IMR-90 (cell line): Measurements from ENCODE around the gene OTOG. TPM values are rescaled to one million over a fixed set of nuclear protein-coding genes. Genes with fewer than 3 reads are reported as not detected.

Experiments
- ATAC-seq: fragments of 200-7000 bp; cut with Tn5 transposase; 2 replicates; pipeline ENCODE4 v1.9.1; 2020; ENCODE audit warnings: low read depth, mild to moderate bottlenecking, moderate library complexity
- BruUV-seq: library from RNA; stranded (reverse); fragments of 400-500 nt; replicated peaks from 2 replicates; lab custom pipeline; 2021; lab: Mats Ljungman, UMichigan
- CTCF ChIA-PET: fragments of 300-600 bp; formaldehyde crosslinking; extraction: SDS; loops from one replicate; lab custom pipeline; 2021; ENCODE audit warnings: antibody characterized with exemption; lab: Yijun Ruan, JAX
- POLR2A ChIA-PET: fragments of 300-600 bp; sonication (Branson Sonifier 250); formaldehyde crosslinking; loops from one replicate; lab custom pipeline; 2022; ENCODE audit warnings: antibody characterized with exemption; ENCODE audit not compliant: unreplicated experiment; lab: Charles Lee
- DNase-seq: peaks from one replicate; pipeline ENCODE4 v3.0.0; 2013
- H2AFZ ChIP-seq: replicated peaks from 2 replicates; pipeline ENCODE3; 2013; ENCODE audit warnings: low read length, mild to moderate bottlenecking; ENCODE audit not compliant: poor library complexity
- H2AK5ac ChIP-seq: 2 replicates; pipeline ENCODE4 v1.6.1; 2013; ENCODE audit warnings: low read depth, low read length, inconsistent platforms
- H2AK9ac ChIP-seq: replicated peaks from 2 replicates; pipeline ENCODE3; 2013; ENCODE audit warnings: mild to moderate bottlenecking, low read depth, low read length, moderate library complexity; ENCODE audit not compliant: poor library complexity
- H2BK120ac ChIP-seq: 2 replicates; pipeline ENCODE4 v1.6.1; 2013; ENCODE audit warnings: low read depth, low read length, inconsistent platforms
- H2BK15ac ChIP-seq: 3 replicates; pipeline ENCODE4 v1.6.1; 2013; ENCODE audit warnings: low read depth, low read length, inconsistent platforms
- H2BK20ac ChIP-seq: 2 replicates; pipeline ENCODE4 v1.6.1; 2013; ENCODE audit warnings: low read depth, mild to moderate bottlenecking, inconsistent platforms, low read length, moderate library complexity
- H2BK5ac ChIP-seq: 2 replicates; pipeline ENCODE4 v1.6.1; 2013; ENCODE audit warnings: mild to moderate bottlenecking, low read depth, low read length, inconsistent platforms; ENCODE audit not compliant: poor library complexity, severe bottlenecking
- H3K14ac ChIP-seq: replicated peaks from 2 replicates; pipeline ENCODE4 v1.6.1; 2013; ENCODE audit warnings: low read depth, low read length, inconsistent platforms
- H3K18ac ChIP-seq: 2 replicates; pipeline ENCODE4 v1.6.1; 2013; ENCODE audit warnings: low read depth, low read length, control low read depth
- H3K23ac ChIP-seq: 2 replicates; pipeline ENCODE4 v1.6.1; 2013; ENCODE audit warnings: low read depth, low read length, inconsistent platforms
- H3K27ac ChIP-seq: 2 replicates; pipeline ENCODE4 v1.5.1; 2013; ENCODE audit warnings: mild to moderate bottlenecking, control low read depth, low read length; ENCODE audit not compliant: insufficient read depth
- H3K27me3 ChIP-seq: 2 replicates; pipeline ENCODE4 v1.6.1; 2013; ENCODE audit warnings: low read length; ENCODE audit not compliant: control insufficient read depth, insufficient read depth
- H3K36me3 ChIP-seq: 2 replicates; pipeline ENCODE4 v1.6.1; 2013; ENCODE audit warnings: low read length, mixed read lengths; ENCODE audit not compliant: control insufficient read depth, insufficient read depth
- H3K4ac ChIP-seq: 2 replicates; pipeline ENCODE4 v1.6.1; 2013; ENCODE audit warnings: low read depth, low read length, inconsistent platforms
- H3K4me1 ChIP-seq: 2 replicates; pipeline ENCODE4 v1.6.1; 2013; ENCODE audit warnings: low read length, mixed read lengths; ENCODE audit not compliant: control insufficient read depth, insufficient read depth
- H3K4me2 ChIP-seq: 2 replicates; pipeline ENCODE4 v1.6.1; 2013; ENCODE audit warnings: low read depth, mild to moderate bottlenecking, control low read depth, low read length, moderate library complexity
- H3K4me3 ChIP-seq: 2 replicates; pipeline ENCODE4 v1.5.1; 2013; ENCODE audit warnings: low read depth, mild to moderate bottlenecking, control low read depth, low read length, moderate library complexity; ENCODE audit not compliant: insufficient read depth
- H3K56ac ChIP-seq: 2 replicates; pipeline ENCODE4 v1.6.1; 2013; ENCODE audit warnings: low read length, inconsistent platforms; ENCODE audit not compliant: insufficient read depth; ENCODE audit errors: extremely low read depth
- H3K79me1 ChIP-seq, 2 experiments: 2 replicates each; pipeline ENCODE4 v1.6.1; 2013; ENCODE audit warnings: low read length in 2 of 2, inconsistent platforms in 1 of 2, low read depth in 1 of 2
- H3K9ac ChIP-seq: 2 replicates; pipeline ENCODE4 v1.6.1; 2013; ENCODE audit warnings: low read depth, low read length, control low read depth
- H3K9me1 ChIP-seq: 2 replicates; pipeline ENCODE4 v1.6.1; 2013; ENCODE audit warnings: low read length, inconsistent platforms; ENCODE audit not compliant: insufficient read depth
- H3K9me3 ChIP-seq: 2 replicates; pipeline ENCODE4 v1.6.1; 2013; ENCODE audit warnings: low read length; ENCODE audit not compliant: control insufficient read depth, insufficient read depth
- H4K20me1 ChIP-seq: 2 replicates; pipeline ENCODE4 v1.6.1; 2013; ENCODE audit warnings: low read length, inconsistent platforms; ENCODE audit not compliant: insufficient read depth
- H4K5ac ChIP-seq: 2 replicates; pipeline ENCODE4 v1.6.1; 2013; ENCODE audit warnings: mild to moderate bottlenecking, low read depth, low read length, control low read depth
- H4K8ac ChIP-seq, 2 experiments: 2 replicates each; pipeline ENCODE4 v1.6.1; 2013; ENCODE audit warnings: low read depth in 2 of 2, low read length in 2 of 2, control low read depth in 1 of 2, inconsistent platforms in 1 of 2
- H4K91ac ChIP-seq: 2 replicates; pipeline ENCODE4 v1.6.1; 2013; ENCODE audit warnings: low read depth, low read length, inconsistent platforms; ENCODE audit not compliant: insufficient read depth
- CHD1 ChIP-seq: IDR thresholded peaks from 2 replicates; pipeline ENCODE4 v1.6.1; 2012; ENCODE audit warnings: low read depth, low read length, improper control_type of control experiment
- FOS ChIP-seq: fragments of 150-350 bp; IDR thresholded peaks from 2 replicates; pipeline ENCODE4 v1.6.1; 2016; ENCODE audit warnings: low read depth, low read length
- USF2 ChIP-seq: fragments of 150-350 bp; IDR thresholded peaks from 2 replicates; pipeline ENCODE4 v1.6.1; 2017; ENCODE audit warnings: mild to moderate bottlenecking, antibody characterized with exemption, low read length, low read depth
- WGBS, 2 experiments: methylation state at CpG; one replicate each; pipeline versions ENCODE4 v1.1.5 to v1.1.7; 2013; ENCODE audit warnings: missing lambda C conversion rate in 2 of 2; ENCODE audit not compliant: insufficient read length in 1 of 2; ENCODE audit errors: extremely low coverage in 2 of 2; 5-methylcytosine and 5-hydroxymethylcytosine counted together
- dilution Hi-C: fragments of 300-500 bp; cut with HindIII; formaldehyde crosslinking; loops from one replicate; pipeline ENCODE4 v1.14.3; 2018; ENCODE audit warnings: low sequenced_read_pairs; ENCODE audit not compliant: unreplicated experiment
- in situ Hi-C: fragments of 300-500 bp; cut with MboI; formaldehyde crosslinking; loops from 3 replicates; pipeline ENCODE4 v1.14.3; 2019; ENCODE audit warnings: low sequenced_read_pairs, inconsistent platforms, mixed read lengths
- intact Hi-C: fragments of 100-400 bp; cut with micrococcal nuclease; formaldehyde crosslinking; loops from 2 replicates; pipeline ENCODE4 v1.10.0; 2022
- polyA plus RNA-seq, 3 experiments: library from polyadenylated mRNA; depleted of rRNA; stranded (reverse); fragments of >200 nt; gene quantifications; 2 replicates each; pipeline ENCODE4 v1.2.3, GENCODE V29; 2012; ENCODE audit warnings: low replicate concordance in 1 of 3
- total RNA-seq: library from RNA; depleted of rRNA; stranded (reverse); fragments of >200 nt; gene quantifications from 2 replicates; pipeline ENCODE4 v1.2.3, GENCODE V29; 2012

The OTOG gene
- total and polyA plus RNA-seq, 2 of the 4 experiments (the other 2 are of a cell fraction) = not detected

- H3K27me3 ChIP-seq = peaks cover 5% of the 10 kb centered on the region; the same call in 1 of the 2 replicates
- no peak overlapping the region for H2BK120ac ChIP-seq
- H4K8ac ChIP-seq = no peak overlapping the region
- CTCF ChIA-PET = no interaction called here
- 49% methylated on average over 4 of the region's 9 CpGs; no CpG with 5 or more reads in 1 of the 2 experiments for WGBS, 2 experiments
- no peaks in the 10 kb centered on the region for H3K4me1 ChIP-seq
- H3K23ac ChIP-seq = no peak overlapping the region
- DNase-seq = no peak
- H3K4me3 ChIP-seq = no peak overlapping the region
- POLR2A ChIA-PET = no interaction called here
- H3K18ac ChIP-seq = no peak overlapping the region
- no peak overlapping the region for H2AK5ac ChIP-seq
- no peak overlapping the region for H2BK15ac ChIP-seq
- no TSS peak for BruUV-seq
- no peak overlapping the region for H2BK20ac ChIP-seq
- no peaks in the 10 kb centered on the region for H3K36me3 ChIP-seq
- in situ Hi-C loops (no loop called here), dilution Hi-C loops (no loop called here), intact Hi-C loops (no loop called here)
- H4K91ac ChIP-seq = no peak overlapping the region
- no peak overlapping the region for H4K5ac ChIP-seq
- no peak overlapping the region for H2AFZ ChIP-seq
- no peak overlapping the region for H3K56ac ChIP-seq
- H2BK5ac ChIP-seq = no peak overlapping the region
- no peak overlapping the region for H3K9ac ChIP-seq
- H3K4me2 ChIP-seq = no peak overlapping the region
- H3K27ac ChIP-seq = no peak overlapping the region
- no peaks in the 10 kb centered on the region for H3K9me3 ChIP-seq
- no peak overlapping the region for H3K14ac ChIP-seq
- H4K20me1 ChIP-seq = no peaks in the 10 kb centered on the region
- H3K4ac ChIP-seq = no peak overlapping the region
- no peaks in the 10 kb centered on the region for H3K79me1 ChIP-seq
- TF ChIP-seq CHD1 (no peak), USF2 (no peak), FOS (no peak)
- no peak for ATAC-seq
- H3K9me1 ChIP-seq = no peaks in the 10 kb centered on the region
- no peak overlapping the region for H2AK9ac ChIP-seq
These were observed 12.5 kb downstream of the OTOG start for GRCh38 chr11:17559341-17560087.
